IPS DF 4.7 (cell line): ENCODE measurements around the gene MYH10.
"Not testable (repeated sequence)": the region's sequence is repeated elsewhere in the genome, so short reads cannot be mapped to it uniquely, and the experiment has no call there.

Experiments
- DNase-seq: peaks from one replicate; pipeline ENCODE4 v3.0.0-alpha.2; 2013; ENCODE audit warnings: low spot score; ENCODE audit errors: extremely low read depth

Gene MYH10

GRCh38 chr17:8630227-8630801 is at the start of gene MYH10:
MYH10 (minus strand) TSS chr17:8630725; CDS start chr17:8623246, 7,479 bp downstream.
- DNase-seq, result no peak

GRCh38 chr17:8679126-8679525 is 48.6 kb upstream of the MYH10 start:
- no peak for DNase-seq

GRCh38 chr17:8675306-8675705 is 44.8 kb upstream of the MYH10 start:
- DNase-seq, result no peak

- no peak for DNase-seq
These were observed 44.1 kb upstream of the MYH10 start for GRCh38 chr17:8674344-8675305.

GRCh38 chr17:8673612-8674011 is 43.1 kb upstream of the MYH10 start:
- no peak for DNase-seq

GRCh38 chr17:8672326-8672725 is 41.8 kb upstream of the MYH10 start:
- DNase-seq, result no peak

GRCh38 chr17:8670421-8670820 is 39.9 kb upstream of the MYH10 start:
- DNase-seq, result no peak

- DNase-seq, result no peak
These were observed 37.7 kb upstream of the MYH10 start for GRCh38 chr17:8668176-8668740.

GRCh38 chr17:8667421-8667820 is 36.9 kb upstream of the MYH10 start:
- DNase-seq, result no peak

- no peak for DNase-seq
These were observed 35.2 kb upstream of the MYH10 start for GRCh38 chr17:8665684-8666083.

GRCh38 chr17:8664456-8665126 is 34.1 kb upstream of the MYH10 start:
- DNase-seq, result no peak

GRCh38 chr17:8662973-8663372 is 32.4 kb upstream of the MYH10 start:
- DNase-seq, result no peak

GRCh38 chr17:8662076-8662831 is 31.7 kb upstream of the MYH10 start:
- no peak for DNase-seq

GRCh38 chr17:8660709-8661108 is 30.2 kb upstream of the MYH10 start:
- not testable (repeated sequence) for DNase-seq

- no peak for DNase-seq
These were observed 29.4 kb upstream of the MYH10 start for GRCh38 chr17:8659758-8660410.

- DNase-seq, result no peak
These were observed 28.3 kb upstream of the MYH10 start for GRCh38 chr17:8658810-8659209.

GRCh38 chr17:8656693-8657092 is 26.2 kb upstream of the MYH10 start:
- no peak for DNase-seq

GRCh38 chr17:8654822-8655221 is 24.3 kb upstream of the MYH10 start:
- no peak for DNase-seq

- DNase-seq, result no peak
These were observed 20.5 kb upstream of the MYH10 start for GRCh38 chr17:8651013-8651412.

GRCh38 chr17:8650119-8650499 is 19.6 kb upstream of the MYH10 start:
- DNase-seq, result no peak
